Germinal center (tissue), 1 donor: ENCODE measurements around the gene TBC1D22A.
"Not testable (repeated sequence)": the region's sequence is repeated elsewhere in the genome, so short reads cannot be mapped to it uniquely, and the experiment has no call there.

ENCODE experiments used
- DNase-seq: peaks from one replicate; pipeline ENCODE4 v3.0.0; 2012; ENCODE audit warnings: mixed read lengths, low spot score

TBC1D22A gene

DNA sequence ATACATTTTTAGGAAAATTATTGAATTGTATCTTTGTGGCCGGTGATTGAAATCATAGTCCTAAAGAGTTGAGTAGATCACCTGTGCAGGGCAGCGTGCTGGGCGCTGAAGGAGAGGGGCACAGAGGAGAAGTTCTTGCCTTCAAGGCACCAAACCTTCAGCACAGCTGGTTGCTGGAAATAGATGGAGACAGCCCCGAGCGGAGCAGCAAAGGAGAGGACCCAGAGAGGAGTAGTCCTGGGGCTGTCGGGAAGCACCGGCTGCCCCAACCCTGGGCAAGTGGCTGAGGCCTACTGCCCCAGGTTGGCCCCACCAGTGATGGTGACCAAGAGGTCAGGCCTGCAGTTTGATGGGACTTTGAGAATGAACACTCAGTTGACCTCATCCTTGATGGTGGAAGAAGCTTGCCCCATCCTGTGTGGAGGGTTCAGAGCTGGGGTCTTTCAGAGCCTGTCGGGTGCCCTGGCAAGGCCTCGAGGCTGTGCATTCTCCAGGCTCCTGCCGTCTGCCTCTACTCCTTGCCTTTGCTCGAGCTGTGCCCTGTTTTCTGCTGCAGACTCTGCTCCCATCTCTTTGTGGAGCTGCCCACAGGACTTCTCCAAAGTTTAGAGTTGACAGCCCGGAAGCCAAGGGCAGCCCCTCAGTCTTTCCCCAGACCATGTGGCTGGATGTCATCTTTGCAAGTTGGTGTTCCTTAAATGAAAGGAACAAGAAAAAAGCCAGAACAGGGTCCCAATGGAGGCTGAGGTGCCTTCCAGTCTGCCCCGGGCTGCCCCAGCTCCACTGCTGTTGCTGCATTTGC, 285.1 kb downstream of the TBC1D22A start:
- no peak for DNase-seq

DNA sequence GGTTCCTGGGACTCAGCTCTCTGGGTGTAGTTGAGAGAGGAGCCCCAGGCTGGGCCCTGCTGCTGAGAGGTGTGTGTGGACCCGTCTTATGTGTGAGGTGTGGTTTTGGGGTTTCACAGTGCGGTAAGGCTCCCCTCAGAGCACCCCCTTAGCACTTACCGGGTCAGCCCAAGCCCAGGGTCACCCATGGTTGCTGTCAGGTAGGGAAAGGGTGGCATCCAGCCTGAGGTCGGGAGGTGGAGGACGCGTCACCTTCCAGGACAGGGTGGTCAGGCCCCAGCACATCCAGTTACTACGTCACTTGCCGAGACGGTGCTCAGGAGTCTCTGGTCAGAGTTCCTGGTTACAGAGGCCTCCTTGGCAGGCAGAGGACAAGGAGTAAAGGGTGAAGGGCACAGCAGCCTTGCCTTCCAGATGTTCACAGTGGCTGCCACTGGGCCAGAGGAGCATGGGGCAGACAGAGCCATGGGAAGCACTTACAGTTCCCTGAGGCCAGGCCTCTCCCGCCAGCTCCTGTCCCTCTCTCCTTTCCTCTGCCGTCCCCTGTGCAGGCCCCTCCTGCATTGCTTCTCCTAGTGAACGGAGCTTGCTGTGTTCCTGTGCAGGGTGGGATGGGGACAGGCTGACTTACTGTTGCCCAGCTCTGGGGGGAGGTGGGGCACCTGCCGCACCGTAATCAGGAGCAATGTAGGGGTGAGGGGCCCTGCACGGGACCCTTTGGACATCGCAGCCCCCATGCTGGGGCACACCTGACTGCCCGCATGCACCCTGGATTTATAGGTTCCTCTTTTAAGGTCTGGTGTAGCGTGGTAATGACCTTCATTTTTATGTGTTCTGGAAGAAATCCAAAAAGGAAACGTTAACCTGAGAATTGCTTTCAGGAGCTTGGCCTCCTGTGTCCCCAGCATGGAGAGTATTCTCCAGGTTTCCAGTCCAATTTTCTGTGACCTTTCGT, 285.9 kb downstream of the TBC1D22A start:
- no peak for DNase-seq

DNA sequence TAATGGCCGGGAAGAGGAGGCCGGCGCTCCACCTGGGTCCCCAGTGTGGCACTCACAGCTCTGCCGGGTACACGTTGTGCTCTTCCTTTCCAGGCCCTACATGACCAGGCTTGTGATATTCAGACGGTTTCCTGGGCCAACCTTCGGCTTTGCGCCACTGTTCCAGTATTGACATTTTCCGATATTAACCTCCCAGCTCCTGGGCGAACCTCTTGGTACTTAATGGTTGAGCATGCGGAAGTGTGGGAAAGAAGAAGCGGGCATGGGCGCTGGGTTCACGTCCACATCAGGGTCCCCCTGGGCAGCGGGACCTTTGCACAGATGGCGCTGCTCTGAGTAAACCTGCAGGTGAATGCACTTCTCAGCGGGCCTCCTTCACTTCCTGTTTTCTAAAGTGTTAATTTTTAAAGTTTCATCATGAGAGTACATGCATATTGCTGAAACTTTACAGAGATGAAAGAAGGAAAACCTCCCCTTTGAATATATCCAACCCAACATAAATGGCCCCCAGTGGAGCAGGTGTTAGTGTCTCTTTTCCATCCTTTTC, 286.7 kb downstream of the TBC1D22A start:
- DNase-seq: no peak

DNA sequence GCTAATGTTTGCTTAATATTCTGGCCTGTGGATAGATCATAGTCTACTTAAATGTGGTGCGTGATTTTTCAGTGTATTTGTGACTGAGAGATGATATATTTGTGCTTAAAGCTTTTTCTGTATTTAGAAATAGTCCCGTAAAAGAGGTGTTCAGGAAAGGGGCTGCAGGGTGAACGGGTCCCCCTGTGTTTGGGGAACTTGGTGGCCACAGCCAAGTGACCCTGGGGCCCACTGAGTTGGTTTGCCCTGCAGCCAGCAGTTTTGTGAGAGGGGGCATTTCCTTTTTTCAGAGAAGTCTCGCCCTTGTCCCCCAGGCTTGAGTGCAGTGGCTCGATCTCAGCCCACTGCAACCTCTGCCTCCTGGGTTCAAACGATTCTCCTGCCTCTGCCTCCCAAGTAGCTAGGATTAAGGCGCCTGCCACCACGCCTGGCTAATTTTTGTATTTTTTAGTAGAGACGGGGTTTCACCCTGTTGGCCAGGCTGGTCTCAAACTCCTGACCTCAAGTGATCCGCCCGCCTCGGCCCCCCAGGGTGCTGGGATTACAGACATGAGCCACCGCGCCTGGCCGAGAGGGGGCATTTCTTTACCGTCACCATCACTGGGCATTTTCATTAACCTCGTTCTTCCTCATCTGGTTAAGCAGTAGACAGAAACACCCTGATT, 287.4 kb downstream of the TBC1D22A start:
- DNase-seq: not testable (repeated sequence)

DNA sequence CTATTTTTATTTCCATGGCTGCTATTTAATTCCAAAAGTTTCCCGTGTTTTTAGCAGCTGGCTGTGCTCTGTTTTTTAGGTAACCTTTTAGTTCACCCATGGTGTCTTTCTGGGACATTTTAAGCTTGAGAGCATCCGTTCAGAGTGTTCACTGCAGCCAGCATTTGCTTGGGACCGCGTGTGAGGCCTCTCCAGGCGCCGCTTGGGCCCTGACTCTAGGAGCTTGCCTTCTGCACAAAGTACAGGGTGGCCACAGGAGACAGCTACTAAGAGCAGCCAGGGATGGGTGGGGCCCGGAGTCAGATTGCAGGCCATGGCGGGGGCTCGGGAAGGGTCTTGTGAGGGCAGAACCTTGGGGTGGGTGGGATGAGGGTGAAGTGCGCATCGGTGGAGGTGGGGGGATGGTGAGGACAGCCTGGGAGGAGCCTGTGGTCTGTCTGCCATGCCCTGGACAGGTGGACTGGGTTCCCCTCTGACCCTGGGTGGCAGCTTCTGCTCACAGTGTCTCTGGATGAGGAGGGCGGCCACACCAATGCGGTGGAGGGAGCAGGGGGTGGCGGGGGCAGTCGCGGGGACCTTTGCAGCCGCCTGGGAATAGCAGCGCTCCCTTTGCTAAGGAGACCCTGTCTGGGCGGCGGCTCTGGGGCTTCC, 288.1 kb downstream of the TBC1D22A start:
- no peak for DNase-seq

DNA sequence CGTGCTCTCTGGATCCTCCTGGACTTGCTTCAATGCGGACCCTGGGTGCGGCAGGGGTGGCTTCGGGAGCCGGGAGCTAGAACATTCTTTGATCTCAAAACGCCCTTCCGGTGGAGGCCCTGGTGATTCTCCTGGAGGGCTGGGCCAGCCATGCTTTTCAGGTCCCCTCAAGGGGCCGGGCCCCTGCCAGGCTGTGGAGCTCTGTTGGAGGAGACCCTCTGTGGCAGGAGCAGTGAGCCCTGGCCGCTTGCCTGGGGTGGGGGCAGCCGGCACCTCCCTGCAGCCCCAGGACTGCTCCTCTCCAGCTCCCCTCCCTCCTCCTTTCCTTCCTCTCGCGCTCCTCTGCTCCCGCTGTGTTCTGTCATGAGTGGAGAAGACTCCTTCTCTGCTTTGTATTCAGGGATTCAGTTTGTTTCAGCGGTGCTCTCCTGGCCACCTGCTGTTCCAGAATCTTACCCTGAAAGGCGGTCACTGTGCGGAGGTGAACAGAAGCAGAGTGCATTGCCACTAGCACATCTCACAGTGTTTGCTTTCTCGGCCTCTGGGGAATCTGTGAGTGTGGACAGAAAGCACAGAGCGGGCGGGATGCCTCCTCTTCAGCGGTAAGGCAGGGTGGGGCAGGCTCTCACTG, 289.1 kb downstream of the TBC1D22A start:
- no peak for DNase-seq

DNA sequence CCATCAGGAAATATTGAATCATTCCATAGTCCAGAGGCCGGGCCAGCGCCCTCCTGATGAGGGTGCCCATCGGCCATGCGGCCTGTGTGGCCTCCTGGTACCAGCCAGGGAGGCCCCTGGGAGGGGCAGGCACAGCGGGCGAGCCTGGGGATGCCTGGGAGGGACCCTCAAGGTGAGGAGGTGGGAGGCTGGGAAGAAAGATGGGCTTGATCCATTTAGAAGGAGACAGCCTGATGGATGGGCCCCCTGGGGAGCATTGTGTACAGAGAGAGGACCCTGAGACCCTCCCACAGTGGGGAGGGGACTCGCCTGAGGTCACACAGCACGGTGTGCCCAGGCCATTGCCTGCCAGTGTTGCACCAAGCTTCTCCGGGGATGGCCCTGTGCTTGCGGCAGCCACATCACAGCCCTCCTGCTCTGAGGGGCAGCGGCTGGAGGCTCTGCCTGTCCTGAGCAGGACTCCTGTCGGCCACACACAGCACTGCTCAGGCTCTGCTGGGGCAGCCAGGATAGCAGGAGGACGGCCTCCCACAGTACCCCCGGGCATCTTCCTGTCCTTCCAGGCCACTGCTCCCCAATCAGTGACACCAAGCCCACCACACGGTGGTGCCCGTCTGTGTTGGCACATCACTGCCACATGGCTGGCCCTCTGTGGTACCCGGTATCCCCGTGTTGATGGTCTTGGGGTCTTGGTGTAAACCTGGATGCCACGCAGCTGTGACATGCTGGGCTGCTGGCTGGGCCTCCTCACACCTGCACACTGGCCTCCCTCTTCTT, 290.0 kb downstream of the TBC1D22A start:
- no peak for DNase-seq

DNA sequence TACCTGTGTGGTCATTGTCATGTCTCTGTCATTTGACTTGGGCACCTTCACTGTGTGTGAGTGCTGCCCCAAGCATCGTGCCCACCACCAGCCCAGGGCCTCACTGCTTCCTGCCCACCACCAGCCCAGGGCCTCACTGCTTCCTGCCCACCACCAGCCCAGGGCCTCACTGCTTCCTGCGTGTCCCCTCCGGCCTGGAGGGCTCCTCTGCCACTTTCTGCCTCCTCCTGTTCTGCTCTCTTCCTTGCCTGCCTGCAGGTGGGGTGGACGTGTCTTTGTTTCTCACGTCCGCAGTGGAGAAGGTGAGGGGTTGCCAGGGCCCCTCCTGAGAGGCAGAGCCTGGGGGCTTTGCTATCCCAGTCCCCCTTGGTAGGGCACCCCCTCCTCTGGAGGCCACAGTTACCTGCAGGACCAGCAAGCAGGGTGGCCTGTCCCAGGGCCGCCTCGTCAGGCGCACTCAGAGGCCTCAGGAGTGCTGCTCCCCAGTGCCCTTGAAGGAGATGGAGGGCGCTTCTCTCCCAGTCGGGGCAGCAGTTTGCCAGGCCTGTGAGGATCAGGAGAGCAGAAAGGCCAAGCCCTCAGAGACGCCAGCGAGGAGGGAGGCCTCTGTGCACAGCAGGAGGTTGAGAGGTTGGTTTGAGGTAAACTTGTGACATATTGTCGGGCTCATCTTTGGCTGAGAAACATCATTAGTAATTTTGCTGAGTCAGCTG, 290.7 kb downstream of the TBC1D22A start:
- DNase-seq: no peak

DNA sequence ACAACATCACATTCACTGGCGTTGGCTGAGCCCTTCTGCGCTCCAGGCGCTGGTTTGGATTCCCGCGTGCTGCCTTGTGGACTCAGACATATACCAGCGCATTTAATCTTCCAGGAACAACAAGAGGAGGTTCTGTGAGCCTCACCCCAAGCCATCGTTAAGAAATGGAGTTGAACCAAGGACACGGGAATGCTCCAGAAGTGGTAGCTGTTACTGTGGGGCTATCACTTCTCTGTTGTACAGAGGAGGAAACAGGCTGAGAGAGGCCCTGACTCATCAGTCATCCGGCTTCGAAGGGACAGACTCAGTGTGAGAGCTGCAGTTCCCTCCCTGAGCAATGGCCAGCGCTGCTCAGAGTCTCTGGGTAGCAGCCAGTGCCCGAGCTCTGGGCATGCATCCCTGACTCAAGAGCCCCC, 291.3 kb downstream of the TBC1D22A start:
- no peak for DNase-seq

DNA sequence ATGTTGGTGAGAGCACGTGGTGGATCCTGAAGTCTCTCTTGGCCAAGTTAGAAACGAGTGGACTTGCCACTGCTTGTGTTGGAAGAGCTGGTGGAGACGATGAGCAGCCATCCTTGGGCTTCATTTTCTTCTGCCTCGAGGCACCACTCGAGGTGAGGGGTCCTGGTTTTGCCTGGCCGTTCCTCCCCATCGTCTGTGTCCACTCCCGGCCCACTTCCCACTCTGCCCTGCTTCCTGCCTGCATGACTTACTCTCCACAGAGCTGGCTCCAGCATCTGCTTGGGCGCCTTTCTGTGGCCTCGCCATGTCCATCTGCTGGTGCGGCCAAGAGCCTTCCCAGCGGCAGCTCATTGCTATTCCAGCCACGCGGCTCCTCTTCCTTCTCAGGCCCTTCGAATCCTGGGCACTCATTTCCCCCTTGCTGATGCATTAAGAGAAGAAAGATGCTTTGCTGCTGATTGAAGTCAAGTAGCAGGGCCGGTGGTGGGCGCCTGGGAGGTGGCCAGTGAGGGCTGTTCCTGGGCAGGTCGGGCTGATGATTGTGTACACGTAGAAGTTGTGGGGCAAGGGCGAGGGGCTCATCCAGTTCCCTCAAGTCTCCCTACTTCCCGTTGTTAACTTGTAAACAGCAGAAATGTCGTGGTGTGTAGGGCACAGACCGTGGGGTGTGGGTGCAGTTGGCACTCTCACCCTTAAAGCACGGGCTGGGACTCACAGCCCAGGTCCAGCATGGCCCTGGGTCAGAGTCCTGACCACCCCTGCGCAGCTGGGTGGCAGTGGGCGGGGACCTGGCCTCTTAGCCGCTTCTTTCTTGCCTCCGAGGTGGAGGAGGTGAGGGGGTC, 292.0 kb downstream of the TBC1D22A start:
- DNase-seq: no peak

DNA sequence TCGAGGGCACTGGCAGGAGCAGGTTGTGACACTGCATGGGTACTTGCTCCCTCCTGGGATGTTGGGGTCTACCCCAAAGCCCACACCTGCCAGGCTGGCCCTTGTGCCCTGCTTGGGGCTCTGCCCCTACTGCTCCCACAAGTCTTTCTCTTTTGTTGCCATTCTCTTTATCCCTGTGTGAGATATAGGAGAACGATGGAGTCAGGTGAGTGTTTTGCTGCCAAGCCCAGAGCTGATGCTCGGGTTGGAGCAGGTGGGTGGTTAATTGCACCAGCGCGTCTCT, 292.6 kb downstream of the TBC1D22A start:
- DNase-seq: no peak

DNA sequence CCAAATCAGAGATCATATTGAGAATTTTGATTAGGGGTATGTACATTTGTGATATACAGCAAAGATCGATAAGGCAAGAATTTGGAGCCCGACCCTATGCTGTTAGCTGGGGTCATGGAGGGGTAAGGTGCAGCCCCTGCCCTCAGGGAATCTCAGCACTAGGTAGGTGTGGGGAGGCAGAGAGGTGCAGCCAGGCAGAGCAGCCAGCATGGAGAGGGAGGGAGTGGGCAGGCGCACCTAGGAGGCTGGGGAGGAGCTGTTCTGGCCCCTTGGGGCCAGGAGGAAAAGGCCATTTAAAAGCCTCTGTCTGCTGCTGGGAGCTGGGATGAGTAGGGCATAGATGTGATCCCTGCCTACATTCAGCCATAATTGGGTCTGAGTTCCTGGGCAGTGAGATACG, 293.0 kb downstream of the TBC1D22A start:
- DNase-seq: no peak

DNA sequence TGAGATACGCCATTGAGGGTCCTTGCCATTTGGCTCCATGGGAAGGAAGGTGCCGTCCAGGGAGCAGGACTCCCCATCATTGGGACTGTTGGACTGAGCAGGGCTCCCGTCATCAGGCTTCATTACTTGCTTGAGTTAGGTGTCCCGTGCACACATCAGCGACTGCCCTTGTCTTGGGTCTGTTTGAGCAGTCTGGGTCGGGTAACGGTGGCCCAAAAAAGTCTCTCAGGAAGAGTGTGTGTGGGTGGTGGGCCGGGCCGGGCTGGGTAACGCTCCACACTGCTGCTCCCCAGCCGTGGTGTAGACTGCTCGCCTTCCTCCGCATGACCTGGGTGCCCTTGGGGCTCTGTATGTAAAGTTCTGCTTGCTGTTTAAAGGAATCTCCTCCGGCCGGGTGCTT, 293.5 kb downstream of the TBC1D22A start:
- DNase-seq: peak; percentile 55

DNA sequence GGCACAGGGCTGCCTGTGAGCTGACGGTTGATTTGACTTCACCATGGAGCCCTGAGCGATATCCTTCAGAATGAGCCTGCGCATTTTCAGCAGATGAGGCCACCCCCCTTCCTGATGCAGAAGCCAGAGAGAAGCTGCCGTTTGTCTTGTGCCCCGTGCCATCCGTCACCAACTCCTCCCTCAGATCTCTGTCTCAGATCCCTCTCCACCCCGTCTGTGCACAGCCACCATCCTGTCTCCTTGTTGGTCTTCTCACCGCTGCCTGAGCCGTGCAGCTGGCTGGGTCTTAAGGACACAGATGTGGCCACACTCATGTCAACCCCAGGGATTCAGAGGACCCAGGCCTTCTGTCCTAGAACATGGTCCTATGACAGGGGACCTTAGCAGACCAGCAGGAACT, 293.9 kb downstream of the TBC1D22A start:
- no peak for DNase-seq

DNA sequence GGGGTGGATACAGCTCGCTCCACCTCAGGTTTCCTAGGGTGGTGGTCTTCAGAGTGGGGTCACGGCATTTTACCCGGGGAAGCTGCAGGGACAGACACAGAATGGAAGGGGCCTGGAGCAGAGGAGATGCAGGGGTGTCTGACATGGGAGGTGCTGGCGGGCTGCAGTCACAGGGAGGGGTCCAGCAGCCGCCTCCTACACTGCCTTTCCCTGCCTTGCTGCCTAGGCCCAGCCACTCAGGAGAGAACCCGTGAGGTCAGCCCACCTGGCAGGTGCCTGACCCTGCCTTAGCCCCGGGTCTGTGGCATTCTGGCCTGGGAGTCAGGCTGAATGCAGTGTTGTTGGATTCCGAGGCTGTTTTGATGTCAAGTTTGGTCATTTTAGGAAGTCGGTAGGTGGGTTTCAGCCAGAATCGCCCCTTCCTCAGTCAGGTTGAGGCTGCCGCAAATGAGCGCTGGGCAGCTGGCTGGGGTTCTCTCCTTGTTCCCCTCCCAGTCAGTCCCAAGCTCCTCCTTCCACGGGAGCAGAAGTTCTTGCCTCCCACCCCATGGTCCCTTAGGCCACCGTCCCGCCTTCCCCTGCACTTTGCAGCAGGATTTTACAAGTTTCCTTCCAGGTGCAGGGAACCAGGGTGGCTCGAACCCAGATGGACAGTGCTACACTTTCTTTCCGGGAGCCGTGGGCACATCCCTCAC, 294.5 kb downstream of the TBC1D22A start:
- DNase-seq: no peak

DNA sequence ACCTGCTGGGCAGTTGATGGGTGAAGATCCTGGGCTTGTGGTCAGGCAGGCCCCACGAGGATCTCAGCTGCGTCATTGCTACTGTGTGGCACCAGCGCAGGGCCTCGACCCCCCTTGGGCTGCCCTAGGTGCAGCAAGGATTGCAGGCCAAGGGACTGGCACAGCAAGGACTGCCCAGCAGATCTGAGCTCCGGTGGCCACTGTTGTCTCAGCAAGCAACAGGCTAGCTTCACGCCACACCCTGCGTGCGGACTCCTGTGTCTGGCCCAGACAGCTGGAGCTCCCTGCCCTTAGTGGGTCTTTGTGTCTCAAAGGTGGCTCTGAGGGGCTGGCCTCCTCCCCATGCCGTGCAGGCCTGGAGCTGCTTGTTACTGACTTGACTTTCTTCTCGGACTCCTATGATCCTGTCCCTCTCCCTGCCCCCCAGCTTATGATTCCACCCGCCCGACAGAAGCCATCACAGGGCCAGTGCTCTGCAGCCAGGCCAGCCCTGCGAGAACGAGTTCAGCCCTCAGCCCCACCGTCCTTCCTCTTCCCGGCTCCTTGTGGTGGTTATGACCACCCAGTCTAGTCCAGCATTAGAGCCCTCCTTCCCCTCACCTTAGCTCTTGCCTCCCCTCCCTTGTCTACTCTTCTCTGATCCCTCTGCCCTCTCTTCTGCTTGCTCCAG, 295.6 kb downstream of the TBC1D22A start:
- no peak for DNase-seq

DNA sequence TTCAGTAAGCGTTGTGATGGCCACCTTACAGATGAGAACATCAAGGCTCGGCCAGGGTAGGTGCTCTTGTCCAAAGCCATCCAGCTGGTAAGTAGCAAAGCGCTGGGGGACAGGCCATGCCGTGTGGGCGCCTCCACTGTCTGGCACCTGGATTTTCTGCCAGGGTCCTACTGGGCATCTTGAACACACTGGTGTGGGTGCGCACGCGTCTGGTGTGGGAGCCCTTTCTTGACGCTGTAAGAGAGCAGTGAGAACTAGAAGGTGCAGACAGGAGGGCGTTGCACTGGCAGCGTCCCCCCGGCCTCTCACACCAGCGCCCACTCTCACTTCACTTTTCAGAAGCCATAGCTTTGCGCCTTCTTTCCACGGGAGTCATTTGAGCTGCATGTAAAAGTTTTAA, 296.6 kb downstream of the TBC1D22A start:
- peak; percentile 39 for DNase-seq

DNA sequence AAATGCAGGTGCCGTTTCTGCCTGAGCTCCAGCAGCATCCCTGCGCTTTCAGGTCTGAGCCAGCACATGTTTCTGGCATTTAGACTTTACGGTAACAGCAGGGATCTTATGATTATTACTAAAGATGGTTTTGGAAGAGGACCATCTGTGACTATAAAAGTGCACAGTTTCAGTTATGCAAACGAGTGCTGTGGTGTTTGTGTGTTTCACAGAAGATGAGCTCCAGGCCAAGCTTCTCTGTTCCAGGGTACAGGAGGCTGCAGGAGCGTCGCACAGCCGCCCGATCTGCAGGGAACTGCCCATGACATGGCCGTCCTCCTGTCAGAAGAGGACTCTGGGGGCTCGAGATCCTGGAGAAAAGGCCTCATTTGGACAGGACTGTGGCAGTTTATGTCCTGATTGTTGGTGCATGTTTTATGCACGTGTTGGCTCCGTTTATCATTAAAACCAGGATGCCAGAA, 297.3 kb downstream of the TBC1D22A start:
- DNase-seq: peak; percentile 53
